Mucosa of gallbladder (tissue), 1 donor: ENCODE data around the gene ERC2. TPM values are rescaled to one million over a fixed set of nuclear protein-coding genes. Genes with fewer than 3 reads are reported as not detected.

Source experiments
- DNase-seq: peaks from one replicate; pipeline ENCODE4 v3.0.0-alpha.2; 2020; ENCODE audit warnings: low spot score
- total RNA-seq: library from RNA; stranded (reverse); gene quantifications from one replicate; pipeline ENCODE4 v1.2.1, GENCODE V29; 2021
- donor health status: DM: no; HTN: no; CAD: no.

ERC2 gene
- total RNA-seq, 1 donor from 2014 or later = 4.2 TPM

GRCh38 chr3:55716611-55717225, 751.5 kb downstream of the ERC2 start:
- no peak for DNase-seq

GRCh38 chr3:55716044-55716443, 752.2 kb downstream of the ERC2 start:
- DNase-seq = no peak

GRCh38 chr3:55714057-55714456, 754.2 kb downstream of the ERC2 start:
- no peak for DNase-seq

GRCh38 chr3:55711646-55712045, 756.6 kb downstream of the ERC2 start:
- no peak for DNase-seq

- DNase-seq = no peak
Observed at GRCh38 chr3:55709411-55710012, 758.8 kb downstream of the ERC2 start.

GRCh38 chr3:55708921-55709320, 759.3 kb downstream of the ERC2 start:
- DNase-seq = no peak

GRCh38 chr3:55708242-55708641, 760.0 kb downstream of the ERC2 start:
- DNase-seq = no peak

- no peak for DNase-seq
Observed at GRCh38 chr3:55704521-55704920, 763.7 kb downstream of the ERC2 start.

- no peak for DNase-seq
Observed at GRCh38 chr3:55702822-55703221, 765.4 kb downstream of the ERC2 start.

- DNase-seq = no peak
Observed at GRCh38 chr3:55701997-55702396, 766.3 kb downstream of the ERC2 start.

GRCh38 chr3:55698831-55699230, 769.4 kb downstream of the ERC2 start:
- no peak for DNase-seq

- no peak for DNase-seq
Observed at GRCh38 chr3:55697177-55697865, 770.9 kb downstream of the ERC2 start.

- no peak for DNase-seq
Observed at GRCh38 chr3:55692957-55693558, 775.2 kb downstream of the ERC2 start.

- DNase-seq = no peak
Observed at GRCh38 chr3:55692295-55692956, 775.8 kb downstream of the ERC2 start.

- no peak for DNase-seq
Observed at GRCh38 chr3:55691141-55691540, 777.1 kb downstream of the ERC2 start.

GRCh38 chr3:55690726-55691125, 777.5 kb downstream of the ERC2 start:
- DNase-seq = no peak

- DNase-seq = no peak
Observed at GRCh38 chr3:55690177-55690576, 778.1 kb downstream of the ERC2 start.

GRCh38 chr3:55688154-55688553, 780.1 kb downstream of the ERC2 start:
- no peak for DNase-seq

- DNase-seq = no peak
Observed at GRCh38 chr3:55687526-55687925, 780.7 kb downstream of the ERC2 start.

GRCh38 chr3:55686426-55687254, 781.6 kb downstream of the ERC2 start:
- no peak for DNase-seq

GRCh38 chr3:55683666-55684270, 784.5 kb downstream of the ERC2 start:
- DNase-seq = no peak
